WTC11 (cell line): ENCODE measurements around the gene RAB35. TPM values are rescaled to one million over a fixed set of nuclear protein-coding genes. Genes with fewer than 3 reads are reported as not detected.

Experiments
- ATAC-seq: fragments of 200-7000 bp; cut with Tn5 transposase; 2 replicates; pipeline ENCODE4 v1.10.0; 2021; ENCODE audit warnings: mild to moderate bottlenecking, moderate library complexity
- CTCF ChIA-PET: fragments of 300-600 bp; sonication (Branson Sonifier 250); formaldehyde crosslinking; loops from one replicate; lab custom pipeline; 2021; ENCODE audit warnings: antibody characterized with exemption; lab: Charles Lee
- POLR2A ChIA-PET: fragments of 350-600 bp; sonication (Branson Sonifier 250); formaldehyde crosslinking; loops from one replicate; lab custom pipeline; 2021; ENCODE audit warnings: antibody characterized with exemption; lab: Charles Lee
- DNase-seq: peaks from one replicate; pipeline ENCODE4 v3.0.0; 2021; ENCODE audit warnings: low spot score
- H3K27ac Mint-ChIP-seq: 2 replicates; pipeline ENCODE4 v1.8.0; 2021; ENCODE audit warnings: mixed read lengths
- H3K27me3 Mint-ChIP-seq: 2 replicates; pipeline ENCODE4 v1.8.0; 2021; ENCODE audit warnings: low read depth, mild to moderate bottlenecking, moderate library complexity, mixed read lengths
- H3K36me3 Mint-ChIP-seq: 2 replicates; pipeline ENCODE4 v1.8.0; 2021; ENCODE audit warnings: mixed read lengths
- H3K4me1 Mint-ChIP-seq: 2 replicates; pipeline ENCODE4 v1.8.0; 2022; ENCODE audit warnings: mixed read lengths
- H3K4me3 Mint-ChIP-seq: 2 replicates; pipeline ENCODE4 v1.8.0; 2021; ENCODE audit warnings: mild to moderate bottlenecking, moderate library complexity, mixed read lengths
- H3K9me3 Mint-ChIP-seq: 2 replicates; pipeline ENCODE4 v1.8.0; 2021; ENCODE audit warnings: mixed read lengths
- AR ChIP-seq: fragments of 250-450 bp; sonication (Bioruptor Pico); IDR thresholded peaks from 2 replicates; pipeline ENCODE4 v1.9.0; 2021; ENCODE audit warnings: mild to moderate bottlenecking
- ATF3 ChIP-seq: sonication (generic); formaldehyde crosslinking; conservative IDR thresholded peaks from 2 replicates; pipeline ENCODE4 v1.8.1; 2022; ENCODE audit warnings: mild to moderate bottlenecking, missing genetic modification reagents
- E2F5 ChIP-seq: sonication (generic); formaldehyde crosslinking; IDR thresholded peaks from 2 replicates; pipeline ENCODE4 v1.8.1; 2022; ENCODE audit warnings: mild to moderate bottlenecking, moderate library complexity, missing genetic modification reagents
- EMX1 ChIP-seq: fragments of 250-450 bp; sonication (Bioruptor Pico); IDR thresholded peaks from 2 replicates; pipeline ENCODE4 v1.8.0; 2021; ENCODE audit warnings: mild to moderate bottlenecking
- ETV6 ChIP-seq: sonication (generic); formaldehyde crosslinking; IDR thresholded peaks from 2 replicates; pipeline ENCODE4 v1.8.1; 2022; ENCODE audit warnings: mild to moderate bottlenecking, missing genetic modification reagents
- FOXJ3 ChIP-seq: sonication (generic); formaldehyde crosslinking; IDR thresholded peaks from 2 replicates; pipeline ENCODE4 v1.9.0; 2021; ENCODE audit warnings: missing genetic modification reagents, mild to moderate bottlenecking, borderline replicate concordance
- FOXP1 ChIP-seq: sonication (generic); formaldehyde crosslinking; IDR thresholded peaks from 2 replicates; pipeline ENCODE4 v1.8.0; 2022; ENCODE audit warnings: missing genetic modification reagents, mild to moderate bottlenecking, moderate library complexity, borderline replicate concordance
- HMGXB4 ChIP-seq: sonication (generic); formaldehyde crosslinking; IDR thresholded peaks from 2 replicates; pipeline ENCODE4 v1.8.1; 2023; ENCODE audit warnings: mild to moderate bottlenecking, moderate library complexity, missing genetic modification reagents
- MAX ChIP-seq: sonication (generic); formaldehyde crosslinking; IDR thresholded peaks from 2 replicates; pipeline ENCODE4 v1.8.0; 2022; ENCODE audit warnings: mild to moderate bottlenecking, missing genetic modification reagents
- MXD4 ChIP-seq: fragments of 250-450 bp; sonication (Bioruptor Pico); IDR thresholded peaks from 2 replicates; pipeline ENCODE4 v1.8.0; 2021; ENCODE audit warnings: mild to moderate bottlenecking, moderate library complexity, borderline replicate concordance
- NFE2L1 ChIP-seq: sonication (generic); formaldehyde crosslinking; IDR thresholded peaks from 2 replicates; pipeline ENCODE4 v1.8.1; 2023; ENCODE audit warnings: missing genetic modification reagents
- NFYB ChIP-seq: sonication (generic); formaldehyde crosslinking; conservative IDR thresholded peaks from 2 replicates; pipeline ENCODE4 v1.8.0; 2022; ENCODE audit warnings: low read depth, missing genetic modification reagents
- PREB ChIP-seq: sonication (generic); formaldehyde crosslinking; IDR thresholded peaks from 2 replicates; pipeline ENCODE4 v1.8.1; 2022; ENCODE audit warnings: mild to moderate bottlenecking, missing genetic modification reagents, moderate library complexity, borderline replicate concordance
- RELA ChIP-seq: sonication (generic); formaldehyde crosslinking; IDR thresholded peaks from 2 replicates; pipeline ENCODE4 v1.8.1; 2022; ENCODE audit warnings: missing genetic modification reagents, mild to moderate bottlenecking, borderline replicate concordance
- SOX15 ChIP-seq: fragments of 250-450 bp; sonication (Bioruptor Pico); IDR thresholded peaks from 2 replicates; pipeline ENCODE4 v1.9.0; 2021; ENCODE audit warnings: mild to moderate bottlenecking
- ZNF416 ChIP-seq: fragments of 250-450 bp; sonication (Bioruptor Pico); IDR thresholded peaks from 2 replicates; pipeline ENCODE4 v1.9.0; 2021; ENCODE audit warnings: mild to moderate bottlenecking, inconsistent platforms
- ZNF671 ChIP-seq: fragments of 250-450 bp; sonication (Bioruptor Pico); IDR thresholded peaks from 2 replicates; pipeline ENCODE4 v1.8.0; 2021; ENCODE audit warnings: mild to moderate bottlenecking
- total RNA-seq: library from RNA; stranded (reverse); gene quantifications from 3 replicates; pipeline ENCODE4 v1.2.3, GENCODE V29; 2021
- TF ChIP-seq, protein P1 (sequence below): sonication (generic); formaldehyde crosslinking; IDR thresholded peaks from 2 replicates; pipeline ENCODE4 v1.8.0; 2023; ENCODE audit warnings: missing genetic modification reagents
- TF ChIP-seq, protein P2 (sequence below): sonication (generic); formaldehyde crosslinking; IDR thresholded peaks from 2 replicates; pipeline ENCODE4 v1.8.0; 2022; ENCODE audit warnings: mild to moderate bottlenecking, missing genetic modification reagents
- TF ChIP-seq, protein P3 (sequence below): sonication (generic); formaldehyde crosslinking; IDR thresholded peaks from 2 replicates; pipeline ENCODE4 v1.8.1; 2022; ENCODE audit warnings: low read depth, mild to moderate bottlenecking, moderate library complexity, missing genetic modification reagents, borderline replicate concordance

The RAB35 gene
- total RNA-seq, 1 experiment from 2014 or later, result 44.5 TPM

DNA sequence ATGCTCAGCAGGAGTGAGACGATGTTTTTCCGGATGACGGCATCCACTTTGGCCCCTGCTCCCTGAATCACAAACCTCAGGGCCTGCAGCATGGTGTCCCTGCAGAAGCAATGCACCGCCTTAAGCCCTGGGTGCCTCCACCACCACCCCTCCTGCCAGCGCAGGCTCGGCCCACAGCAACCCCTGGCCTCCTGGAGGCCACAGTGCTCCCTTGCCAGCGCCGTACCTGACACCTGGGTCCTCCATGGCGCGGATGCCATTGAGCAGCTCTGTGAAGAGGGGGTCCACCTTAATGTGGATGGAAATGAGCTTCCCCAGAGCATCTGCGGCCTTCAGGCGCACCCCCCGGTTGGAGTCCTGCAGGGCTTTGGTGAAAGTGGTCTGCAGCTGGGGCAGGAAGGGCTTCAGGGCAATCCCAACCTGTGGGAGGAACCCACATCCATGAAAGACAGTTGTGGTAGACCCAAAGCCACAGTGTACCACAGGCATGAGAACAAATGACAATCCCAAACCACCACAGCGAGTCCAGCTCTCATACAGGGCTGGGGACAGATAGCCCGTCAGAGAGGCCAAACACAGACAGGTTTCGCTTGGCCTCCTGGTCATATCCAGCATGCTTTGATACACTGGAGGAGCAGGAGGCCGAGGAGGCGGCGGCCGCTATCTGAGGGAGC is 17.9 kb upstream of the RAB35 start (continued):
- TF ChIP-seq AR (CRISPR knock-in tag), result no peak

DNA sequence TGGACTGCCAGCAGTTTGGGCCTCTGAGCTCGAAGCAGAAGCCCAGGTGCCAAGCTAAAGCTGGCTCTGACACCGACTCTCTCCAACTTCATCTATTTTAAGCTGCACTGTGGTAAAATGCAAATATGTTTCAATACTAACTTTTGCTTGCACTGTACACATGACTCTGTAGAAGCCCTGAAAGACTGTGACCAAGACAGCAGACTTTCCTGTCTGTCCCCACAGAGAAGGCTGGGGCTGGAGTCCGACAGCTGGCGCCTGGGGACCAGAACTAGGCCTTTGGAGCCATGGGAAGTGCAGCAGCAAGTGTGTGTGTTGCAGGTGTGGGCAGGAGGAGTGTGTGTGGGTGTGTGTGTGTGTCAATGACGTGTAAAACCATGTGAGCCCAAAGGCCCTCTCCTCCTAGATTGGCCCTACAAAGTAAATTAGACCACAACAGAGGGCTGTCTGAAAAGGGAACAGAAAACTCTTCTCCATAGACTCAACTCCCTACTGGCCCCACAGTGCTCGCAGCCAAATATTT is 16.4 kb upstream of the RAB35 start:
- Mint-ChIP-seq H3K27ac (no peak overlapping the region), H3K4me3 (no peak overlapping the region), H3K4me1 (no peaks in the 10 kb centered on the region), H3K27me3 (no peaks in the 10 kb centered on the region), H3K9me3 (no peaks in the 10 kb centered on the region), H3K36me3 (peaks cover 85% of the 10 kb centered on the region)
- no peak for TF ChIP-seq ZNF671 (CRISPR knock-in tag)
- no peak for TF ChIP-seq MXD4 (CRISPR knock-in tag)
- TF ChIP-seq, protein P1, sequence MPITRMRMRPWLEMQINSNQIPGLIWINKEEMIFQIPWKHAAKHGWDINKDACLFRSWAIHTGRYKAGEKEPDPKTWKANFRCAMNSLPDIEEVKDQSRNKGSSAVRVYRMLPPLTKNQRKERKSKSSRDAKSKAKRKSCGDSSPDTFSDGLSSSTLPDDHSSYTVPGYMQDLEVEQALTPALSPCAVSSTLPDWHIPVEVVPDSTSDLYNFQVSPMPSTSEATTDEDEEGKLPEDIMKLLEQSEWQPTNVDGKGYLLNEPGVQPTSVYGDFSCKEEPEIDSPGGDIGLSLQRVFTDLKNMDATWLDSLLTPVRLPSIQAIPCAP (CRISPR knock-in tag), result no peak
- TF ChIP-seq E2F5 (CRISPR knock-in tag), result no peak
- no peak for TF ChIP-seq FOXP1 (CRISPR knock-in tag)
- no peak for TF ChIP-seq PREB (CRISPR knock-in tag)
- TF ChIP-seq ZNF416 (CRISPR knock-in tag), result no peak
- no peak for TF ChIP-seq SOX15 (CRISPR knock-in tag)
- TF ChIP-seq ATF3 (CRISPR knock-in tag), result no peak
- no peak for TF ChIP-seq NFYB (CRISPR knock-in tag)
- TF ChIP-seq ETV6 (CRISPR knock-in tag), result no peak
- ChIA-PET POLR2A (no interaction called here), CTCF (no interaction called here)
- ATAC-seq (no peak), DNase-seq (no peak)

DNA sequence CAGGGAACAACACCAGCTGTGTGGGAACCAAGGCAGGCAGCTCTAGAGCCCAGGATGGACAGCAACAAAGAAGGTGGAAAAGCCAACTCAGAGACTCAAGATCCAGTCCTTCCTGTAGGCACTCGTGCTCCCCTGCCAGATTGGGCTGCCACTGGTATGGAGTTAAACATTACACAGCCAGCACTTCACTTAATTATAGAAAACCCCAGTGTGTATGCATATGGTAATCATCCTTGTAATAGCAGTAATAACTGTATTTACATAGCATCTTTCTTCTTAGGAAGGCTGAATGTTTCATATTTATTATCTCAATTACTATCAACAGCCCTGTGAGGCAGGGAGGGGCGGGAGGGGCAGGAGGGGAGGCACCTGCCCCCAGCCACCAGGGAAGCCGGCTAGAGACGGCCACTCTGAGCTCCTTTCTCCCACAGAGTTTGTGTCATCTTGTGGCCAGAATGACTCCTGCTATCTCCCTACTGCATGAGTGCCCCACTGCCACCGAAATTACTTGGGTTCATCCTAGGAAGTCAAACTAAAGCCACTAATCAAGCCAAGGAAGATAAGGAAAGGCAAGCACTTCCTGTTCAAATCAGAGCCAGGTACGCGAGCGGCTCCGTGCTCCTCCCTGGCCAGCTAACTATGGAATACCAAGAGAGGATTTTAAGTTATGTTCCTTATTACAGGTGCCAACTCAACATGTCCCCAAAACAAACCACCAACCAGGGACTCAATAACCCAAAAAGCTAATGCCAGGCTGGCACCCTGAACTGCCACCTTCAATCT is 15.7 kb upstream of the RAB35 start:
- Mint-ChIP-seq H3K27ac (no peak overlapping the region), H3K9me3 (no peaks in the 10 kb centered on the region), H3K27me3 (no peaks in the 10 kb centered on the region), H3K36me3 (peaks cover 85% of the 10 kb centered on the region), H3K4me3 (no peak overlapping the region), H3K4me1 (peaks cover 6% of the 10 kb centered on the region)
- ATAC-seq (no peak), DNase-seq (no peak)
- CTCF ChIA-PET, result no interaction called here
- POLR2A ChIA-PET, result interaction anchor here (0.6 kb wide), 1 partner anchor 13 kb away, joined by 7 read pairs; no protein-coding TSS in a partner anchor
- TF ChIP-seq, protein P2, sequence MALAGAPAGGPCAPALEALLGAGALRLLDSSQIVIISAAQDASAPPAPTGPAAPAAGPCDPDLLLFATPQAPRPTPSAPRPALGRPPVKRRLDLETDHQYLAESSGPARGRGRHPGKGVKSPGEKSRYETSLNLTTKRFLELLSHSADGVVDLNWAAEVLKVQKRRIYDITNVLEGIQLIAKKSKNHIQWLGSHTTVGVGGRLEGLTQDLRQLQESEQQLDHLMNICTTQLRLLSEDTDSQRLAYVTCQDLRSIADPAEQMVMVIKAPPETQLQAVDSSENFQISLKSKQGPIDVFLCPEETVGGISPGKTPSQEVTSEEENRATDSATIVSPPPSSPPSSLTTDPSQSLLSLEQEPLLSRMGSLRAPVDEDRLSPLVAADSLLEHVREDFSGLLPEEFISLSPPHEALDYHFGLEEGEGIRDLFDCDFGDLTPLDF, result no peak
- TF ChIP-seq EMX1 (CRISPR knock-in tag) (no peak), NFYB (CRISPR knock-in tag) (no peak), NFE2L1 (CRISPR knock-in tag) (no peak), RELA (CRISPR knock-in tag) (no peak), MAX (no peak), HMGXB4 (CRISPR knock-in tag) (no peak), FOXJ3 (CRISPR knock-in tag) (no peak)
- TF ChIP-seq, protein P3, sequence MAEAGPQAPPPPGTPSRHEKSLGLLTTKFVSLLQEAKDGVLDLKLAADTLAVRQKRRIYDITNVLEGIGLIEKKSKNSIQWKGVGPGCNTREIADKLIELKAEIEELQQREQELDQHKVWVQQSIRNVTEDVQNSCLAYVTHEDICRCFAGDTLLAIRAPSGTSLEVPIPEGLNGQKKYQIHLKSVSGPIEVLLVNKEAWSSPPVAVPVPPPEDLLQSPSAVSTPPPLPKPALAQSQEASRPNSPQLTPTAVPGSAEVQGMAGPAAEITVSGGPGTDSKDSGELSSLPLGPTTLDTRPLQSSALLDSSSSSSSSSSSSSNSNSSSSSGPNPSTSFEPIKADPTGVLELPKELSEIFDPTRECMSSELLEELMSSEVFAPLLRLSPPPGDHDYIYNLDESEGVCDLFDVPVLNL (CRISPR knock-in tag), result no peak
